Fibroblast of lung (primary cell): ENCODE data around the gene WDR35. TPM values are rescaled to one million over a fixed set of nuclear protein-coding genes. Genes with fewer than 3 reads are reported as not detected.

Experiments used
- DNase-seq, 2 donors: peaks; one replicate each; pipeline versions ENCODE4 v3.0.0 to v3.0.0-alpha.2; 2010; ENCODE audit warnings: low read depth in 2 of 2
- H2AFZ ChIP-seq: 2 replicates; pipeline ENCODE4 v1.5.1; 2012; ENCODE audit warnings: low read length, control low read depth, inconsistent platforms
- H3K27ac ChIP-seq: 2 replicates; pipeline ENCODE4 v1.5.1; 2011; ENCODE audit warnings: low read length, control low read depth; ENCODE audit not compliant: insufficient read depth
- H3K27me3 ChIP-seq: 2 replicates; pipeline ENCODE4 v1.5.1; 2011; ENCODE audit warnings: mild to moderate bottlenecking, low read length; ENCODE audit not compliant: control insufficient read depth, insufficient read depth
- H3K36me3 ChIP-seq: 2 replicates; pipeline ENCODE4 v1.5.1; 2011; ENCODE audit warnings: low read length; ENCODE audit not compliant: control insufficient read depth, insufficient read depth
- H3K4me1 ChIP-seq: 2 replicates; pipeline ENCODE4 v1.5.1; 2011; ENCODE audit warnings: low read length; ENCODE audit not compliant: control insufficient read depth, insufficient read depth; ENCODE audit errors: extremely low read depth
- H3K4me2 ChIP-seq: 2 replicates; pipeline ENCODE4 v1.5.1; 2011; ENCODE audit warnings: low read length, control low read depth; ENCODE audit not compliant: insufficient read depth; ENCODE audit errors: extremely low read depth
- H3K4me3 ChIP-seq, 4 experiments: fragments of 200-600 bp in 1 of 4; sonication (generic) in 1 of 4; replicated peaks in 1 of 4; 2 replicates each; pipeline ENCODE4 v1.5.1; 2011 to 2016; ENCODE audit warnings: low read length in 4 of 4, low read depth in 3 of 4, mild to moderate bottlenecking in 3 of 4, control low read depth in 2 of 4, inconsistent platforms in 1 of 4, mixed read lengths in 1 of 4; ENCODE audit not compliant: insufficient read depth in 1 of 4; ENCODE audit errors: control extremely low read depth in 1 of 4
- H3K79me2 ChIP-seq: 2 replicates; pipeline ENCODE4 v1.5.1; 2012; ENCODE audit warnings: mild to moderate bottlenecking, low read length, inconsistent platforms; ENCODE audit not compliant: control insufficient read depth, insufficient read depth
- H3K9ac ChIP-seq: 2 replicates; pipeline ENCODE4 v1.5.1; 2011; ENCODE audit warnings: mild to moderate bottlenecking, low read length, control low read depth; ENCODE audit not compliant: insufficient read depth
- H3K9me3 ChIP-seq: 2 replicates; pipeline ENCODE4 v1.5.1; 2012; ENCODE audit warnings: low read depth, low read length; ENCODE audit not compliant: control insufficient read depth, insufficient read depth
- H4K20me1 ChIP-seq: 2 replicates; pipeline ENCODE4 v1.5.1; 2011; ENCODE audit warnings: low read length; ENCODE audit not compliant: control insufficient read depth, insufficient read depth; ENCODE audit errors: extremely low read depth
- EZH2 ChIP-seq: IDR thresholded peaks from 2 replicates; pipeline ENCODE4 v1.5.1; 2012; ENCODE audit warnings: low read length, control low read depth, mild to moderate bottlenecking; ENCODE audit errors: missing control alignments
- polyA plus RNA-seq, 2 donors: library from polyadenylated mRNA; depleted of rRNA in 1 of 2; stranded (reverse) in 1 of 2; unstranded in 1 of 2; fragments of >200 nt; gene quantifications; 2 replicates each; pipeline ENCODE4 v1.2.1, GENCODE V29; 2011 to 2012; ENCODE audit warnings: missing spikeins in 1 of 2
- total RNA-seq: library from RNA; depleted of rRNA; stranded (reverse); fragments of >200 nt; gene quantifications from 2 replicates; pipeline ENCODE4 v1.2.1, GENCODE V29; 2014
- TF ChIP-seq, protein P1 (sequence below), 2 donors: IDR thresholded peaks in 1 of 2; conservative IDR thresholded peaks in 1 of 2; 1 replicate in 1 of 2; 2 replicates in 1 of 2; pipeline ENCODE4 v1.5.1; 2011 to 2012; ENCODE audit warnings: low read length in 2 of 2, control low read depth in 1 of 2, inconsistent platforms in 1 of 2, low read depth in 1 of 2, mild to moderate bottlenecking in 1 of 2

Gene WDR35
- total and polyA plus RNA-seq, 2 donors (not counting 1 experiment from before 2014, with no cell fraction given): 8.3 to 11.6 TPM

DNA sequence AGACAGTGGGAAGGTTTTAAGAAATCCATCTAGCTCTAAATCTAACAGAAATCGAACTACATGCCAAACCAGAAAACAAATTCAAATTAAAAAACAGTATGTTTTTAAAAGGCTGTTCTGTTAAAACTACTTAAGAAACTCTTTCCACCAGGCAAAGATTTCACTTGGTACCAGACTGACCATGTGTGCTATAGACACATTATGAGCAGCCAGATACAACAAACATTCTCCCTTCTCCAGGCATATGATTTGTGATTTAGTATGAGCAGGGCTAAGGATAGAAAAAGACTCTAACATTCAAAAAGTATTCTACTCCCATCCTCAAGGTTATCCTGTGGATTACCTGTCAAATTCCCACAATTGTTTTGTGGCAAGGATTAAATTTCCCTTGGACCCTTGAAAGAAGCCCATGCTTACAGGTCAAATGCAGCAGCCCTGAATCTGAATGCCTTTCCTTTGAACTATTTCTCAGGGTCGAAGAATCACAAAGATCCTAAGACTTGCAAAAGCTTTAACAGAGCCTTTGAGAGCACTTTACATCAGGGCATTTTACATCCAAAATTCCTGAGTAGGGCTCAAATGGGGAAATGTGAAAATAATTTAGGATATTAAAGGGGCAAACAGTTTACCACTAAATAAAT lies 45.6 kb downstream of the WDR35 start:
- Histone ChIP-seq H3K36me3 (no peaks in the 10 kb centered on the region), H2AFZ (no peak overlapping the region), H3K4me1 (no peaks in the 10 kb centered on the region), H3K9ac (no peak overlapping the region), H3K4me2 (no peak overlapping the region), H3K27ac (no peak overlapping the region), H3K79me2 (no peaks in the 10 kb centered on the region), H4K20me1 (no peaks in the 10 kb centered on the region), H3K27me3 (no peaks in the 10 kb centered on the region), H3K4me3 (no peak overlapping the region), H3K9me3 (no peaks in the 10 kb centered on the region)
- TF ChIP-seq, protein P1, sequence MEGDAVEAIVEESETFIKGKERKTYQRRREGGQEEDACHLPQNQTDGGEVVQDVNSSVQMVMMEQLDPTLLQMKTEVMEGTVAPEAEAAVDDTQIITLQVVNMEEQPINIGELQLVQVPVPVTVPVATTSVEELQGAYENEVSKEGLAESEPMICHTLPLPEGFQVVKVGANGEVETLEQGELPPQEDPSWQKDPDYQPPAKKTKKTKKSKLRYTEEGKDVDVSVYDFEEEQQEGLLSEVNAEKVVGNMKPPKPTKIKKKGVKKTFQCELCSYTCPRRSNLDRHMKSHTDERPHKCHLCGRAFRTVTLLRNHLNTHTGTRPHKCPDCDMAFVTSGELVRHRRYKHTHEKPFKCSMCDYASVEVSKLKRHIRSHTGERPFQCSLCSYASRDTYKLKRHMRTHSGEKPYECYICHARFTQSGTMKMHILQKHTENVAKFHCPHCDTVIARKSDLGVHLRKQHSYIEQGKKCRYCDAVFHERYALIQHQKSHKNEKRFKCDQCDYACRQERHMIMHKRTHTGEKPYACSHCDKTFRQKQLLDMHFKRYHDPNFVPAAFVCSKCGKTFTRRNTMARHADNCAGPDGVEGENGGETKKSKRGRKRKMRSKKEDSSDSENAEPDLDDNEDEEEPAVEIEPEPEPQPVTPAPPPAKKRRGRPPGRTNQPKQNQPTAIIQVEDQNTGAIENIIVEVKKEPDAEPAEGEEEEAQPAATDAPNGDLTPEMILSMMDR (conservative IDR thresholded peaks at IDR 0.05 in 1 of 2, IDR thresholded peaks at IDR 0.05 in 1 of 2; ENCODE audit: low read depth in 1 of 2, low read length in 2 of 2): no peak
- TF ChIP-seq EZH2: no peak
- no peak for DNase-seq

DNA sequence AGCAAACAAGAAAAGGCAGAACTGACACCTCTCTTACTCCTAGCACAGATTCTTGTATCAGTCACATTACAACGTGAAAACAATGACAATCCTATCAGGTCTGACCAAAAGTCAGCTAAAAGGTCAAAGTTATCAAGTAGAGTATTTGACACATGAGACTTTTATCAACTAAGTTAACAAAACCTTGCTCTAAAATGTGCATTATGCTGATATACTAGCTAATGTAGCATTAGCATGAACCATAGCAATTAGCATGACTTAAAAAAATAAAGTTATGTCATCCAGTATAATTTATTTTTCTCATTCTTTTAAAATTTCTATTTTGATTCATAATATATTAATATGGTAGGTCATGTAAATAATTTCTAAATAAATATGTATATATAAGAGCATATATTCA lies 46.7 kb downstream of the WDR35 start:
- no peak overlapping the region for H3K9ac ChIP-seq
- H3K79me2 ChIP-seq: no peaks in the 10 kb centered on the region
- no peaks in the 10 kb centered on the region for H4K20me1 ChIP-seq
- H3K27me3 ChIP-seq: no peaks in the 10 kb centered on the region
- no peak overlapping the region for H3K4me2 ChIP-seq
- DNase-seq: no peak
- H3K4me3 ChIP-seq: no peak overlapping the region
- TF ChIP-seq, protein P1 (conservative IDR thresholded peaks at IDR 0.05 in 1 of 2, IDR thresholded peaks at IDR 0.05 in 1 of 2; ENCODE audit: low read depth in 1 of 2, low read length in 2 of 2): no peak
- no peak for TF ChIP-seq EZH2
- H2AFZ ChIP-seq: no peak overlapping the region
- no peak overlapping the region for H3K27ac ChIP-seq
- H3K4me1 ChIP-seq: no peaks in the 10 kb centered on the region
- H3K36me3 ChIP-seq: no peaks in the 10 kb centered on the region
- H3K9me3 ChIP-seq: no peaks in the 10 kb centered on the region

DNA sequence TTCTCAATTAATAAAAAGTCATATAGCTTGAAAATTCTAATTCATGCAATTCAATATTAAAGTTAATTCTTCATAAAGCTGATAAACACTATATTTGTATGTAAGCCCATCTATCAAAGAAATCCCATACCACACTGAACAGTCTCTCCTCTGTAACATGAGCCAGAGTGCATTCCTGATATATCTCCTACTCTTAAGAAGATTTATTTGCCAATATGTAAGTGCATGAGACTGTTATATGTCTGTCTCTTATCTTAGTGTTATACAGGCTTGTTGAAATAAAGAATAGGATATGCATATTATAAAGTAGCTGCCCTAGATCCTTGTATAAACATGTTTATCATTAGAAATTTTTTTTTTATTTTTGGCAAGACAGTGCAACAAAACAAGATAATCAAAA lies 47.7 kb downstream of the WDR35 start:
- Histone ChIP-seq H2AFZ (no peak overlapping the region), H3K4me3 (no peak overlapping the region), H3K79me2 (no peaks in the 10 kb centered on the region), H3K27me3 (no peaks in the 10 kb centered on the region), H3K9ac (no peak overlapping the region), H3K4me1 (no peaks in the 10 kb centered on the region), H4K20me1 (no peaks in the 10 kb centered on the region), H3K27ac (no peak overlapping the region), H3K9me3 (no peaks in the 10 kb centered on the region), H3K4me2 (no peak overlapping the region), H3K36me3 (no peaks in the 10 kb centered on the region)
- DNase-seq: no peak
- TF ChIP-seq, protein P1 (conservative IDR thresholded peaks at IDR 0.05 in 1 of 2, IDR thresholded peaks at IDR 0.05 in 1 of 2; ENCODE audit: low read depth in 1 of 2, low read length in 2 of 2): no peak
- TF ChIP-seq EZH2: no peak
